A375 (cell line): ENCODE measurements around the gene CTTNBP2NL. TPM values are rescaled to one million over a fixed set of nuclear protein-coding genes. Genes with fewer than 3 reads are reported as not detected.

Experiments
- small RNA-seq: library from RNA; depleted of rRNA; stranded (forward); fragments of <200 nt; gene quantifications from one replicate; pipeline ENCODE3, GENCODE V24; 2014
- total RNA-seq: library from RNA; depleted of rRNA; stranded (reverse); fragments of >200 nt; shearing (Covaris generic); gene quantifications from 2 replicates; pipeline ENCODE4 v1.2.3, GENCODE V29; 2014; rRNA removed

Gene CTTNBP2NL
- 8.3 and 13.7 TPM in 2 replicates for total RNA-seq

GRCh38 chr1:112395821-112396652 is at the start of gene CTTNBP2NL:
Gene CTTNBP2NL (plus strand): TSS chr1:112396214. CDS start chr1:112416166, 19,952 bp downstream.

DNA sequence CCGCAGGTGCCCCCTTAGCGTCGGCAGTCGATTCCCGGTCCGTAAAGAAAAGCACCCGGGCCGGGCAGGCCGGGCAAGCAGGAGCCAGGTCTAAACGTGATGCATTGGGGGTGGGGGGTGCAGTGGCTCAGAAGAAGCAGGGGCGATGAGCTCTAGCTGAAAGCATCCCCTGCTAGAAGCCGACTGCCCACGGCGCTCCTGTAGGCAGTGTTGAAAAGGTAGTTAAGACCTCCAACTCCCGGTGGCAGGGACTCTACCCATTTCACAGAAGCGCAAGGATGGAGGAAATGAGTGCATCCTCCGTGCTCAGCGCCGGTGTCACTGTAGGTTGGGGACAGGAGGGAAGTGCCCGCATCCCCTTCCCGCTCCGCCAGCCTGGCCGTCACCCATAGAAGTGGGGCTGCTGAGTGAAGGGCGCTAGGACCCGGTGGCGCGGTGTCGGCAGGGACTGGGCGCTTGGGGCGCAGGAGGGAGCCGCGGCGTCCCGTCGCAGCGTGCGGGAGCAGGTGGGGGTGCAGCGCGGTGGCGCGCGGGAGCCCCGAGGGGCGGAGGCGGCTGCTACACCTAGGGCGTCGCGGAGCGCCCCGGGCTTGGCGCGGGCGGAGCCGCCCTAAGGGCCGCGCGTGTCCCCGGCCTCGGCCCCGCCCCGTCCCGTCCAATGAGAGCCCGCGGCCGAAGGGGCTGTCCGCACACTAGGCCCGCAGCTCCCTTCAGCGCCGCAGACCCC is 112.4 kb downstream of the CTTNBP2NL start, which contains the start of gene WNT2B:
WNT2B (plus strand) TSS at position 688 of the 727 bp plus-strand sequence. CDS start 298 bp downstream, outside the sequence.

Small RNA genes within 50 kb of the gene (small RNA-seq; reads per million reads assigned to genes)
- not detected for gene RF01210

Other genes with a start within 250 kb of the CTTNBP2NL start
- 1.0 and 1.6 TPM in 2 replicates for gene WNT2B, start 112.8 kb downstream of the CTTNBP2NL start, total RNA-seq
- 16.8 and 22.4 TPM in 2 replicates for gene ST7L, start 222.9 kb downstream of the CTTNBP2NL start, total RNA-seq
- gene CAPZA1, start 223.6 kb downstream of the CTTNBP2NL start, total RNA-seq: 168 and 211 TPM in 2 replicates